ENCODE data around the gene EIF5AL1.

DNA sequence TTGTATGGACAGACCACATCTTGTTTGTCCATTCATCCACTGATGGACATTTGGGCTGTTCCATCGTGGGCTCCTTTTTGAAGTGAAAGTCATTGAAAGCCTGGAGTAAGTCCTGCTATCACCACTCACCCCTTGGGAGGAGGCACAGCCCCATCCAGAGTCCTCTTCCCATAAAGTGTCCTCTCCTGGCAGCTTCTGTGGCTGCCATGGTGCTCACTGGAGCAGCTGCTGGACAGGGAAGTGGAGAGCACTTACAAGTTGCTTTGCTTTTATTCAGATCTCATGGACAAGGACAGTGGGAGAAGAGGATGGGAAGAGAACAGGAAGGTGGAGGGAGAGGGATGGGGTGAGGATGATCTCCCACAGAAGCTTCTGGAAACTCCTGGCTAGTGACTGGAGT, 18.5 kb upstream of the EIF5AL1 start:
- TF ChIP-seq, protein P1, sequence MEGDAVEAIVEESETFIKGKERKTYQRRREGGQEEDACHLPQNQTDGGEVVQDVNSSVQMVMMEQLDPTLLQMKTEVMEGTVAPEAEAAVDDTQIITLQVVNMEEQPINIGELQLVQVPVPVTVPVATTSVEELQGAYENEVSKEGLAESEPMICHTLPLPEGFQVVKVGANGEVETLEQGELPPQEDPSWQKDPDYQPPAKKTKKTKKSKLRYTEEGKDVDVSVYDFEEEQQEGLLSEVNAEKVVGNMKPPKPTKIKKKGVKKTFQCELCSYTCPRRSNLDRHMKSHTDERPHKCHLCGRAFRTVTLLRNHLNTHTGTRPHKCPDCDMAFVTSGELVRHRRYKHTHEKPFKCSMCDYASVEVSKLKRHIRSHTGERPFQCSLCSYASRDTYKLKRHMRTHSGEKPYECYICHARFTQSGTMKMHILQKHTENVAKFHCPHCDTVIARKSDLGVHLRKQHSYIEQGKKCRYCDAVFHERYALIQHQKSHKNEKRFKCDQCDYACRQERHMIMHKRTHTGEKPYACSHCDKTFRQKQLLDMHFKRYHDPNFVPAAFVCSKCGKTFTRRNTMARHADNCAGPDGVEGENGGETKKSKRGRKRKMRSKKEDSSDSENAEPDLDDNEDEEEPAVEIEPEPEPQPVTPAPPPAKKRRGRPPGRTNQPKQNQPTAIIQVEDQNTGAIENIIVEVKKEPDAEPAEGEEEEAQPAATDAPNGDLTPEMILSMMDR (IDR thresholded peaks at IDR 0.05; ENCODE audit: low read depth, low read length) = no peak
- no peak for TF ChIP-seq EZH2phosphoT487 (IDR thresholded peaks at IDR 0.05; ENCODE audit: low read depth)

All from OCI-LY3 (cell line).